DMS53 (cell line): ENCODE data around the gene ERCC2.
"Not testable (repeated sequence)": the region's sequence is repeated elsewhere in the genome, so short reads cannot be mapped to it uniquely, and the experiment has no call there.

Source experiments
- DNase-seq: peaks from one replicate; lab custom pipeline; 2025; lab: John Stamatoyannopoulos, UW

ERCC2 gene

DNA sequence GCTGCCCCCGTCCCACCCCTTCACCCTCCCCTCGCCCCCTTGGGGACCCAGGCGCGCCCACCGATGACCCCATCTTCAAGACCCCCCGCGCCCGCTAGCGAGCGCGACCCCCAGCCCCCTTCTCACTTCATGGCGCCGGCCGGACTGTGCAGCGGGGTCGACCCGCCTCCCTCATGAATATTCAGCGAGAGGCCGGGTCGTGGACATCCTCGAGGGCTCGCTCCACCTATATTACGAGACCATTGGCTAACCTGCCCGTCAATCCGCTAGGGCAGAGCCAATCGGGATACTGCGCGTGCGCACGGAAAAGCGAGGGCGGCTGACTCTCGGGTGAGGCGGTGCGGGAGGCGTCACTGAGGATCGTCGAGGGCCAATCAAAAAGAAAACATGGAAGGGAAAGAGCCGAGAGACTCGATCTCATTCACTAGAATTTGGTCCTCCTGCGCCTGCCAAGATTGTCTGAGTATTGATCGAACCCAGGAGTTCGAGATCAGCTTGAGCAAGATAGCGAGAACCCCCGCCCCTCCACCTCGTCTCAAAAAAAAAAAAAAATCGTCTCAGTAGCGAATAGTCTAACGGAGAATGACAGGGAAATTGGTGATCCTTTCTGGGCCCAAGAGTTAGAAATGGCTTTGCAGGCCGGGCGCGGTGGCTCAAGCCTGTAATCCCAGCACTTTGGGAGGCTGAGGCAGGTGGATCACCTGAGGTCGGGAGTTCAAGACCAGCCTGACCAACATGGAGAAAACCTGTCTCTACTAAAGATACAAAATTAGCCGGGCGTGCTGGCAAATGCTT is at the start of gene ERCC2:
ERCC2 (minus strand) TSS at position 164 of the 795 bp plus-strand sequence; CDS start at position 131, 33 bp downstream.
- peak; percentile 98 for DNase-seq

DNA sequence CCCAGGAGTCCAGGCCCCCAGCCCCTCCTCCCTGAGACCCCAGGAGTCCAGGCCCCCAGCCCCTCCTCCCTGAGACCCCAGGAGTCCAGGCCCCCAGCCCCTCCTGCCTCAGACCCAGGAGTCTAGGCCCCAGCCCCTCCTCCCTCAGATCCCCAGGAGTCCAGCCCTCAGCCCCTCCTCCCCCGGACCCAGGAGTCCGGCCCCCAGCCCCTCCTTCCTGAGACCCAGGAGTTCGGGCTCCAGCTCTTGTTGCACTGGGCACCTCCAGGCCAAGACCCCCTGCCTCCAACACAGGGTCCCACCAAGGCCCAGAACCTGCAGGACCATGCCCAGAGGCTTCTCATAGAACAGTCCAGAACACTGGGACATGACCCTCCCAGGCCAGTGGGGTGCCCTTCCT is 49.5 kb upstream of the ERCC2 start:
- DNase-seq, result no peak

DNA sequence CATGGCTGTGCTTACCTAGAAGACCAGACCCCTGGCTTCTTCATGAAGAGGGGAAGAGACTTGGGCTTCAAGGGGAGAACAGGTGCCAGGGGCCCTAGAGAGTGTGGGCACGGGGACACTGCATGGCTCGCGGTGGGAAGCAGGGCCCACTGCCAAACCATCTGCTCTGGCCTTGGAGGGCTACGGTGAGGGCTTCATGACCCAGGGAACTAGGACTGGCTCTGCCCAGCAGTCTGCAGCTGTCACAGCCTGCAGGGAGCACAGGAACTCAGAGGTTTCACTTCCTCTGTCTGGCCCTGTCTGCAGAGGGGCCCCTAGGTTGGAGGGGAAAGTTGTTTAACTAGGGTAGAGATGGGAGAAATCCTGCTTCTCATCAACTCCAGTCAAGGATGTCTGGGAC is 49.0 kb upstream of the ERCC2 start:
- DNase-seq, result no peak

DNA sequence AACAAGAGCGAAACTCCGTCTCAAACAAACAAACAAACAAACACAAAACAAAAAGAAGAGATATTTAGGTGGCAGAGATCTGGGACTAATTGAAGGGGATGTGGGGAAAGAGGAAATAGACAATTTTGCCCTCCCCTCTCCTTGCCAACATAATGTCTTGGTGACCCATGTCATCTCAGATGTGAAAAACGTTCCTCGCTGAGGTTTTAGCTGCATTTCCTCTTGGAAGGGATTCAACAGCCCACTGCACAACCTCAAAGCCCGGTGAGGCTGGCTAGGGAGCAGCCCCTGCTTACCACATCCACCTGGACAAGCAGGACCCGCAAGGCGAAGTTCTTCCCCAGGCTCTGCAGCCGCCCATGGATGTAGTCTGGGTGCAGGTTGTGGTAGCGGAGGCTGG is 48.4 kb upstream of the ERCC2 start:
- no peak for DNase-seq

DNA sequence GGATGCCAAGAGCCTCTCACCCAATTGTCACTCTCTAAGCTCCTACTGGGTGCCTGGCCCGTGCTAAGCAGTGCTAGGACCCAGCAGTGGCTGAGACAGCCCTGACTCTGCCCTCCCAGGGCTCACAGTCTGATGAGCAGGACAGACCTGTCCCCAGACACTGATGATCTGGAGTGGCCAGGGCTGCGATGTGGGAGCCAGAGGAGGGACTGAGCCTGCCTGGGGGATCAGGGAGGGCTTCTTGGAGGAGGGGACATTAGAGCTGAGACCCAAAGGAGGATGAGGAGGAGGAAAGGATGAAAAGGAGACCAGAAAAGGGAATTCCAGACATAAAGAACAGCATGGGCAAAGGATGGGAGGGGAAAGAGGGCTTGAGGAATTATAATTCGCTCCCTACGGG is 46.8 kb upstream of the ERCC2 start:
- DNase-seq, result no peak

DNA sequence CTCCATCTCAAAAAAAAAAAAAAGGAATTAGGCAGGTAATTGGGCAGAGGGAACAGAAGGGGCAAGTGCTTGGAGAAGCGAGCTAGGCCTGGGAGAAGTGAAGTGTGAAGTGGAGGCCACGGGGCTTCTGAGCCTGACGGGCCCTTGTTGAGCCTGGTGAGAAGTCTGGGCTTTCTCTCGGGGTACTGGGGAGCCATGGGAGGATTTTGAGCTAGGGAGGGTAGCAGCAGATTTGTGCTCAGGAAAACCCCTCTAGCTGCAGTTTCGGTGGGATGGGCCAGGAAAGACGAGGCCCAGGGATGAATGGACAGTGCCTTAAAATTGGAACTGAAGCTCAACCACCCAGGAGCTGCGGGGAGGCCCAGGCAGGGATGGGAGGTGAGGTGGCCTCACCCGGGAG is 44.1 kb upstream of the ERCC2 start:
- no peak for DNase-seq

DNA sequence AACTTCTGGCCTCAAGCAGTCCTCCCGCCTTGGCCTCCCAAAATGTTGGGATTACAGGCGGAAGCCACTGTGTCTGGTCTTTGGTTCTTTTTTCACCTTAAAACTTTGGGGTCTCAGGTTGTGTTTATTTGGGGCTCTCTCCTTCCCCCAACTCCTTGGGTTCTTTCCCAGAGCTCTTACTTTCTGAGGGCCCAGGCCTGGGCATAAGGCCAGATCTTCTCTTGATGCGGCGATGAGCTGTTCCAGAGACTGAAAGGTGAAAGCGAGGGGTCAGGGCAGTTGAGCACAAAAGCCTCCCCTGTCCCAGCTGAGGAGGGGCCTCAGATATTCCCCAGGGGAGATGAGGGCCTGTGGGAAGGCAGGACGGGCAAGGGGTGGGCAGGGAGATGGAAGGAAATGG is 43.1 kb upstream of the ERCC2 start:
- no peak for DNase-seq

DNA sequence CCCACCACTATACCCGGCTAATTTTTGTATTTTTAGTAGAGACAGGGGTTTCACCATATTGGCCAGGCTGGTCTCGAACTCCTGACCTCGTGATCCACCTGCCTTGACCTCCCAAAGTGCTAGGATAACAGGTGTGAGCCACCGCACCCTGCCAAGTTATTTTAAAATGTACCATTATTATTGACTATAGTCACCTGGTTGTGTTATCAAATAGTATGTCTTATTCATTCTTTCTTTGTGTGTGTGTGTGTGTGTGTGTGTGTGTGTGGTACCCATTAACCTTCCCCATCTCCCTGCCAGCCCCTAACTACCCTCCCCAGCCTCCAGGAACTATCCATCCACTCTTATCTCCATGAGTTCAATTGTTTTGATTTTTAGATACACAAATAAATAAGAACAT is 40.0 kb upstream of the ERCC2 start:
- not testable (repeated sequence) for DNase-seq

DNA sequence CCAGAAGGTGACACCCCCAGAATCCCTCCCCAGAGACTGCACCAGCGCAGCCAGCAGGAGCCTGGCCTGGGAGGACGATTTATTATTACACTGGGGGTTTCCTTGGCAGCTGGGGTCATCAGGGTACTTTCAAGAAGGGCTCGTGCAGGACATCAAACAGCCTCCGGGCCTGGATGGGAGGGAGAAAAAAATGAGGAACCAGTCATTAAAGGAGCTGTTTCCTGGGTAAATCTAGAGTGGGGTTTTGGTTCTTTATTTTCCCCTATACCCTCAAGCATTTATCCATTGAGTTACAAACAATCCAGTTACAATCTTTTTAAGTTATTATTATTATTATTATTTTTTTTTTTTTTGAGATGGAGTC is 39.2 kb upstream of the ERCC2 start:
- no peak for DNase-seq

DNA sequence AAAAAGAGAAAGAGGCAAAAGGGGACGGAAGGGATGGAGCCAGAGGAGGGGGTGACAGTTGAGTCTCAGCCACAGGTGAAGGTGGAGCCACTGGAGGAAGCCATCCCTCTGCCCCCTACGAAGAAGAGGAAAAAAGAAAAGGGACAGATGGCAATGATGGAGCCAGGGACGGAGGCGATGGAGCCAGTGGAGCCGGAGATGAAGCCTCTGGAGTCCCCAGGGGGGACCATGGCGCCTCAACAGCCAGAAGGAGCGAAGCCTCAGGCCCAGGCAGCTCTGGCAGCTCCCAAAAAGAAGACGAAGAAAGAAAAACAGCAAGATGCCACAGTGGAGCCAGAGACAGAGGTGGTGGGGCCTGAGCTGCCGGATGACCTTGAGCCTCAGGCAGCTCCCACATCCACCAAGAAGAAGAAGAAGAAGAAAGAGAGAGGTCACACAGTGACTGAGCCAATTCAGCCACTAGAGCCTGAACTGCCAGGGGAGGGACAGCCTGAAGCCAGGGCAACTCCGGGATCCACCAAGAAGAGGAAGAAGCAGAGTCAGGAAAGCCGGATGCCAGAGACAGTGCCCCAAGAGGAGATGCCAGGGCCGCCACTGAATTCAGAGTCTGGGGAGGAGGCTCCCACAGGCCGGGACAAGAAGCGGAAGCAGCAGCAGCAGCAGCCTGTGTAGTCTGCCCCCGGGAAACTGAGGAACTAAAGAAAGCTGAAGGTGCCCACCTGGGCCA is 38.6 kb upstream of the ERCC2 start:
- DNase-seq, result no peak

DNA sequence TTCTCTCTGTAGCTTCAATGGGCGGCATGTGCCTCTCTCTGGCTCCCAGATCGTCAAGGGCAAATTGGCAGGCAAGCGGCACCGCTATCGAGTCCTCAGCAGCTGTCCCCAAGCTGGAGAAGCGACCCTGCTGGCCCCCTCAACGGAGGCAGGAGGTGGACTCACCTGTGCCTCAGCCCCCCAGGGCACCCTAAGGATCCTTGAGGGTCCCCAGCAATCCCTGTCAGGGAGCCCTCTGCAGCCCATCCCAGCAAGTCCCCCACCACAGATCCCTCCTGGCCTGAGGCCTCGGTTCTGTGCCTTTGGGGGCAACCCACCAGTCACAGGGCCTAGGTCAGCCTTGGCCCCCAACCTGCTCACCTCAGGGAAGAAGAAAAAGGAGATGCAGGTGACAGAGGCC is 37.7 kb upstream of the ERCC2 start:
- no peak for DNase-seq

DNA sequence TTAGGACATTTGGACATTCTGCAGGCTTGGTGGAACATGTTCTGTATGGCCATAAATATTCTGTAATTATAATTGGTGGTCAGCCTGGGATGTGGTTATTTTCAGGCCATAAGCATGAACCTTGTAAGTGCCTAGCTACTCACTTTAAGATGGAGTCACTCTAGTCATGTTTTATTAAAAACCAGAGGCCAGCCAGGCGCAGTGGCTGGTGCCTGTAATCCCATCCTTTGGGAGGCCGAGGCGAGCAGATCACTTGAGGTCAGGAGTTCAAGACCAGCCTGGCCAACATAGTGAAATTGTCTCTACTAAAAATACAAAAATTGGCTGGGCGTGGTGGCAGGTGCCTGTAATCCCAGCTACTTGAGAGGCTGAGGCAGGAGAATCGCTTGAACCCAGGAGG is 37.2 kb upstream of the ERCC2 start:
- not testable (repeated sequence) for DNase-seq

DNA sequence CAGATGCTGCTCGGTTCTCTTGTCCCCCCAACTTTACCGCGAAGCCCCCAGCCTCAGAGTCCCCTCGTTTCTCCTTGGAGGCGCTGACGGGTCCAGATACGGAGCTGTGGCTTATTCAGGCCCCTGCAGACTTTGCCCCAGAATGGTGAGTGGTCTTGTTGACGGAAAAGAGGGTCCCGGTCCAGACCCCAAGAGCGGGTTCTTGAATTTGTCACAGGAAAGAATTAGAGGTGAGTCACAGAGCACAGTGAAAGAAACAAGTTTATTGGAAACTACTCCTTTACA is 36.7 kb upstream of the ERCC2 start:
- no peak for DNase-seq

DNA sequence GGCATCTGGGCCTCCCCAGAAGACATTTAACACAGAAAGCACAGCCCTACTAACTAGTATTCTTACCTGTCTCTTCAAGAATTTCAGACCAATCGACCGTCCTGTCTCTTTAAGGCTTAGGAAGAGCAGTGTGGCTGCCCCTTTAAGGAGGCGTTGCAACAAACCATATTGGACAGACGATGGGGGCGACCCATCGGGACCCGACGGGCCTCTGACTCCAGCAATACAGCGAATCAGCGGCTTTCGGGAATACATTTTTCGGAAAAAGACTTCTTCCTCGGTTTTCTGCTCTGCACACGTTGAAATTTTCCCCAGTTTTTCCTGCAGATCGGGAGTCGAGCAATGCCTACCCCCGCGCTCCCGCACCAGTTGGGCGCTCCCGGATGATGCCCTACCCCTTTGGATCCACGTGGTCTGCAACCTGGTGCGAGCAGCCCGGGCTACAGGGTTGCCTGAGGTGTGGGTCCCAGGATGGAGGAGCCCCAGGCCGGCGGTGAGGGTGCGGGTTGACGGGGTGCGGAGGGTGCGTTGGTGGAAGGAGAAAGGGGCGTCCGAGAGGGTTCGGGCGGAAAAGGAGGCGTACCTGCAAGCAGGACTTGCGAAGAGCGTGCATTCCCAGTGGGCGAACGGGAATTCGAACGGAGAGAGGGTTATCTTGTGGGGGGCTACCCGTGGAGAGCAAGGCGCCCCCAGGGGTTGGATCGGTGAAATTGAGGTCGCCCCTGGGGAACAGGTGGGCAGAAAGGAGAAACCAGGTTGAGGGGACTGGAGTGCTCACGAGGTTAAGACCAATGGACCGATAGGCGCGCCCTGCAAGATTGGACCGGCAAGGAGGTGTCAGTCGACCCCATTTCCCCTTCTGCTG is 36.1 kb upstream of the ERCC2 start, which contains the start of gene POLR1G:
POLR1G (plus strand) TSS at position 419 of the 865 bp plus-strand sequence; CDS start at position 472, 53 bp downstream.
- DNase-seq, result peak; percentile 89

DNA sequence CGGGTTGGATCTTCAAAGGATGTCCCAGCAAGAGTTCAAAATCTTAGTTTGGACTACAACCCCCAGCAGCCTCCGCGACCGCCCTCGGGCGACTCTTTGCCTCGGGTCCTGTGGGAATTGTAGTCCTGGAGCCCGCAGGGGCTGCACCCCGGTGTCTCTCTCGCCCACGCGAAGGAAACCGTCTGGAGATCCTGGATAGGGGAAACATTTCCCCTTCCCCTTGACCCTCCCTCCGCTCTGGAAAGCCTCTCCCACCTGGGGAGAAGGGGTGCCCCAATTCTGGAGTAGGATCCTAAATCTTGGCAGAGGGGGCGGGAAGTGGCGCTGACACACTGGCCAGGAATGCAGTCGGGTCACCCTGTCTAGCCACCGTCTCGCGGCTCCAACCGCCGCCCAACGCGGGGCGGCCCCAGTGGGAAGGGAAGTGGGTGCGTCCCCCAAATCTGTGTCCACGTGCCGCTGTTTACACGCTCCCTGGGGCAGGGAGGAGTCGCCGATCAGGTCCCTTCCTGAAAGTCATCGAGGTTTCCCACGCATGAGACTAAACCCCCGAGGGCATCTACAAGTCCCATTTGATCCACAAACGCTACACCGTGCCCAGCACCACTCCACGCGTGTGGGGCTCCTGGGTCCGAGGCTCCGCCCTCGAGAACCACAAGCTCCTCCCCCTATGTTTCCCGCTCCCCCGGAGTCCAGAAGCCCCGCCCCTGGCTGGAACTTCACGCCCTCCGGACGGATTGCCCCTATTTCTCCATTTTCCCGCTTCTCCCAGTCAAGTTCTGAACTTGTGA is 35.3 kb upstream of the ERCC2 start:
- DNase-seq, result peak; percentile 92

DNA sequence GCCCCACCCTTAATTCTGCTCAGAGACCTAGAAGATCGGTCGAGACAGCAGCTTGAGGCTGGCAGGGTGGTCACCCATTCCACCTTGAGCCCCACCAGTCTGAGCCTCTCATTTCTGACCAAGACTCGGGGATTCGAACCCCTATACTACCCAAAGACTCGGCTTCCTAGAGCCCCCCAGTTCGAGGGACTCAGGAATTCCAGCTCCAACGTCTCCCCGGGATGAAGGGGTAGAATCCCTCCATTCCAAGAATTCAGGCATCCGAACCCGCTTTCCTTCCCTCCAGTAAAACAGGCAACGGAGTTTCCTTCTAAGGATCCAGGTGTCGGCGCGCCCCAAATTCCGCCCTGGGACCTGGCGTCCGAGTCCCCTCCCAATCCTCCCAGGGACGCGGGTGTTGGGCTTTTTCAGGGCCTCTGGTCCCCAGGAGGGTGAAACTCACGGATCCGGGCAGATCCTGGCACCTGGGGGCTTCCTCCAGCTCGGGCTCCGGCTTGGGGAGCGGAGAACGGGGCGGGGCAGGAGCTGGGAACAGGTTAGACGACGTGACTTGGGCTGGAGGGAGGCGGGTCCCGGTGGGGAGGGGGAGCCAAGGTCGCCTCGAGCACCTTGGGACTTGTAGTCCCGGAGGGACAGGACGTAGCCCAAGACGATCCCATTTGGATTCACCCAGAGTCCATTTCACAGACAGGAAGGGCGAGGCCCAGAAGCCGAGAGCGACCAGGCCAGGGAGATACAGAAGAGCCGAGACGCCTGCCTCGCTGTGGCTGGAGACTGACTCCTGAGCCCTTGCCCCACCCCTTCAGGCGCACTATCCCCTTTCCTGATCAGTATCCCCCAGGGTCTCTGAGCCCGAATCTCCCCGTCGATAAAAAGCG is 34.4 kb upstream of the ERCC2 start, which contains the start of gene PPP1R13L:
PPP1R13L (minus strand) TSS at position 513 of the 878 bp plus-strand sequence. CDS start 6,751 bp downstream, outside the sequence.
- DNase-seq, result peak; percentile 92

DNA sequence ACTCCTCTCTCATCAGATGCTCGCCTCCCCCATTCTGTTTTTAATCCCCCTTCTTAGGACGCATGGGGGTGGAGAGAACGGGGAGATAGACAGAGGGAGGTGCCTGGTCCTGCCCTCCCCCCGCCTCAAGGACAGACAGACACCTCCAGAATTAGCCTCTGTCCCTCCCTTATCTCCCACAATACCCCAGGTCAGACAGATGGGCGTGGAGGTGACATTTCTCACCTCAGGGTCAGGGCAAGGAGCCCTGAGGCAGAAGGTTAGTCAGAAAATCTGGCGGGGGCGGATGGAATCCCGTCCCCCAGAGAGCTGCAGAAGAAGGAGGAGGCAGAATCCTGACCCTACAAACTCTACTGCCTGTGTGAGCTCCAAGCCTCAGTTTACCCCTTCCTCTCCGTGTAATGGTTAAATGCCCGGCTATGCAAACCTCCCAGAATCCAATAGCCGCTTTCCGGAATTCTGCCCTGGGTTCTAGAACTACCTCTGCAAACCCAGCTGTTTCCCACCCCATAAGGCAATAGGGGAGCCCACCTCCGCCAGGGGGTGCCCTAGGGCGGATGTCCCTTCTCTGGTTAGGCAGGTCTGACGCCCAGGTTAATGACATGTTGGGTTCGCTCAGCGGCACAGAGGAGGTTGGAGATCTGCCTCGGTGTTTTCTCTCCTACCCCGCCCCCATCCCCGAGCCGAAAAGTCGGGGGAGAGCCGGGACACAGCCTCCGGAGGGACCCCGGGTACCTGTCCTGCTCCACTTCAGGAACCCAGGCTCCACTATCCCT is 33.6 kb upstream of the ERCC2 start:
- DNase-seq, result peak; percentile 76

DNA sequence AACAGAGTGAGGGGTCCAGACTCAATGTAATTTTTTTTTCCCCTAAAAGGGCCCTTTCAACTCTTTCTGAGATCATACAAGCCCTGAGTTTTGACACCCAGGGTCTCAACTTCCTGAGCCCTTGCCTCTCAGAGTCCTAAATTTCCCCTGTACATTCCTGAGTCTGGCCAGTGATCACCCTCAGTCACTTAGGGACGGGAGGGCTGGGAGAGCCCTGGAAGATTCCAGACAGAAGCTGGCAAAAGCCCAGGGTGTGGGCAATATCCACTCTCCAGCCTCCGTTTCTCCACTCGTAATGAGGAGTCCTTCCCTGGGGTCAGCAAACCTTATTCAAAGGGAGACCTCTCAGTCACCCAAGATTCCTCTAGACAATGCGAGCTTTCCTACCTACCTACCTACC is 32.9 kb upstream of the ERCC2 start:
- no peak for DNase-seq

DNA sequence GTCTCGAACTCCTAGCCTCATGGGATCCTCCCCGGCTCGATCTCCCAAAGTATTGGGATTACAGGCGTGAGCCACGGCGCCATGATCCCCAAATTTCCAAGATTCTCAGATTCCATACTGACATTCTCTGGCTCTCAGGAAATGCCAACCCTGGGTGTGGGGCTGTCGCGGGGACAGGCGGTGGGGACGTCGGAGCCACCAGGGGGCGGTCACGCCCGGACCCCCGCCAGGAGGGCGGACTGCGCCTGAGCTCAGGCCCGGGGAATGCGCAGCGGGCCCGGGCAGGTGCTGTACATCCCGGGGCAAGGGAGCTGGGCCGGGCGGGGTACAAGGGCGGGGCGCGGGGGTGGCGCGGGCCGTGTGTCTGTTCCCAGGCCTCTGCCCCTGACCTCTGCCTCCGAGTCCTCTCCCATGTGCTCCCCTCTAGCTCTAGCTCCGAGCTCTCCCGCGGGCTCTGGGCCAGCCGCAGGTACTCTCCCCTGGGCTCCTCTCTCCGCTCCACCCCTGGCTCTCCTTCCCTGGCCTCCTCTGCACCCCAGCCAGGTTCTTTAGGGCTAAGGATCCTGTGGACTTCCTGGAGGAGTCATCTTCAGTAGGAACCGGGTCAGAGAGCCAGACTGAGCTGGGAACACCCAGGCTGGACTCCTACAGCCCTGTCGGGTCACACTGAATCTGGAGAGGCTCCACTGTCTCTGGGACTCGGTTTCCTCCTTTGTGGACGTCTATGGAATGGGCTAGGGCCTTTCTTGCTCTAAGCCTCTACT is 32.1 kb upstream of the ERCC2 start:
- DNase-seq, result no peak
